SU-DHL-6 (cell line): Measurements from ENCODE around the gene NSD1.

Experiments used
- H2AFZ ChIP-seq: fragments of 200-600 bp; sonication (generic); 2 replicates; pipeline ENCODE4 v1.6.1; 2014; ENCODE audit warnings: low read depth, mild to moderate bottlenecking, moderate library complexity, mixed read lengths, antibody characterized with exemption, low read length; ENCODE audit not compliant: severe bottlenecking
- H3F3A ChIP-seq: fragments of 200-600 bp; shearing (Covaris generic); 2 replicates; pipeline ENCODE4 v1.6.0; 2016; ENCODE audit warnings: antibody characterized with exemption, mild to moderate bottlenecking; ENCODE audit not compliant: insufficient read depth
- H3K27ac ChIP-seq: fragments of 200-600 bp; sonication (generic); 2 replicates; pipeline ENCODE4 v1.5.1; 2016; ENCODE audit warnings: low read depth, mild to moderate bottlenecking, low read length, moderate library complexity, mixed read lengths
- H3K27me3 ChIP-seq: fragments of 200-600 bp; sonication (generic), shearing (Covaris generic); 2 replicates; pipeline ENCODE4 v1.6.0; 2014; ENCODE audit warnings: mild to moderate bottlenecking, low read length
- H3K36me3 ChIP-seq: fragments of 200-600 bp; sonication (generic); 2 replicates; pipeline ENCODE4 v1.6.1; 2014; ENCODE audit warnings: mild to moderate bottlenecking, low read length, mixed read lengths
- H3K4me2 ChIP-seq: fragments of 300-600, 200-600 bp; shearing (Covaris generic), sonication (generic); 2 replicates; pipeline ENCODE4 v1.6.0; 2014; ENCODE audit warnings: low read length, low read depth, mild to moderate bottlenecking; ENCODE audit not compliant: poor library complexity, severe bottlenecking
- H3K4me3 ChIP-seq: fragments of 200-600 bp; sonication (generic); 2 replicates; pipeline ENCODE4 v1.5.1; 2014; ENCODE audit warnings: antibody characterized with exemption, low read length, mild to moderate bottlenecking, mixed read lengths; ENCODE audit not compliant: insufficient read depth, poor library complexity, severe bottlenecking
- H3K79me2 ChIP-seq: fragments of 200-600 bp; sonication (generic); 2 replicates; pipeline ENCODE4 v1.6.1; 2014; ENCODE audit warnings: mild to moderate bottlenecking, low read length, moderate library complexity; ENCODE audit not compliant: insufficient read depth
- H3K9ac ChIP-seq: fragments of 200-600 bp; sonication (generic); 2 replicates; pipeline ENCODE4 v1.7.0; 2014; ENCODE audit warnings: mild to moderate bottlenecking, low read length
- H3K9me2 ChIP-seq: fragments of 200-600 bp; sonication (generic); replicated peaks from 2 replicates; pipeline ENCODE4 v1.6.1; 2014; ENCODE audit warnings: low read length; ENCODE audit not compliant: insufficient read depth
- H3K9me3 ChIP-seq: fragments of 200-600 bp; sonication (generic); 2 replicates; pipeline ENCODE4 v1.6.1; 2014; ENCODE audit warnings: low read length, mixed read lengths; ENCODE audit not compliant: insufficient read depth
- H4K20me1 ChIP-seq: fragments of 200-600 bp; sonication (generic); 2 replicates; pipeline ENCODE4 v1.6.1; 2014; ENCODE audit warnings: low read depth, mild to moderate bottlenecking, antibody characterized with exemption, low read length, moderate library complexity, mixed read lengths
- CTCF ChIP-seq: fragments of 200-600 bp; sonication (generic); IDR thresholded peaks from one replicate; pipeline ENCODE4 v1.5.1; 2017; ENCODE audit warnings: antibody characterized with exemption, mild to moderate bottlenecking, low read length, moderate library complexity; ENCODE audit not compliant: insufficient read depth, poor library complexity, severe bottlenecking
- EZH2phosphoT487 ChIP-seq: fragments of 200-600 bp; sonication (generic), shearing (Covaris generic); conservative IDR thresholded peaks from 2 replicates; pipeline ENCODE4 v1.6.1; 2018; ENCODE audit warnings: mild to moderate bottlenecking, antibody characterized with exemption, low read length, moderate library complexity, mixed read lengths

Gene NSD1

GRCh38 chr5:177226860-177227259 lies 93.3 kb downstream of the NSD1 start:
- no peak overlapping the region for H3K27ac ChIP-seq
- H3K9me2 ChIP-seq: no peaks in the 10 kb centered on the region
- no peaks in the 10 kb centered on the region for H3K27me3 ChIP-seq
- peaks cover 97% of the 10 kb centered on the region for H3K79me2 ChIP-seq
- TF ChIP-seq EZH2phosphoT487 (no peak), CTCF (no peak)
- H3K9ac ChIP-seq: no peak overlapping the region
- H3F3A ChIP-seq: peaks cover 17% of the 10 kb centered on the region; the same call in 1 of the 2 replicates
- H3K9me3 ChIP-seq: no peaks in the 10 kb centered on the region
- H3K4me2 ChIP-seq: no peak overlapping the region
- H2AFZ ChIP-seq: no peak overlapping the region
- H3K4me3 ChIP-seq: no peak overlapping the region
- peaks cover 17% of the 10 kb centered on the region for H4K20me1 ChIP-seq
- H3K36me3 ChIP-seq: peaks cover 32% of the 10 kb centered on the region

- H3K36me3 ChIP-seq: peaks cover 24% of the 10 kb centered on the region
- no peaks in the 10 kb centered on the region for H3K27me3 ChIP-seq
- no peak overlapping the region for H2AFZ ChIP-seq
- H3K27ac ChIP-seq: no peak overlapping the region
- no peaks in the 10 kb centered on the region for H3K9me3 ChIP-seq
- H3K4me2 ChIP-seq: no peak overlapping the region
- peaks cover 97% of the 10 kb centered on the region for H3K79me2 ChIP-seq
- H4K20me1 ChIP-seq: peaks cover 21% of the 10 kb centered on the region
- TF ChIP-seq CTCF (no peak), EZH2phosphoT487 (no peak)
- H3K9me2 ChIP-seq: no peaks in the 10 kb centered on the region
- H3K9ac ChIP-seq: no peak overlapping the region
- peaks cover 20% of the 10 kb centered on the region; the same call in 1 of the 2 replicates for H3F3A ChIP-seq
- H3K4me3 ChIP-seq: no peak overlapping the region
Observed at GRCh38 chr5:177228751-177229150, 95.2 kb downstream of the NSD1 start.

GRCh38 chr5:177230660-177231059 lies 97.1 kb downstream of the NSD1 start:
- no peaks in the 10 kb centered on the region for H3K9me3 ChIP-seq
- H3K9me2 ChIP-seq: no peaks in the 10 kb centered on the region
- peaks cover 24% of the 10 kb centered on the region for H3K36me3 ChIP-seq
- peaks cover 96% of the 10 kb centered on the region for H3K79me2 ChIP-seq
- H3K4me3 ChIP-seq: no peak overlapping the region
- H4K20me1 ChIP-seq: peaks cover 10% of the 10 kb centered on the region
- TF ChIP-seq EZH2phosphoT487 (no peak), CTCF (no peak)
- no peaks in the 10 kb centered on the region for H3K27me3 ChIP-seq
- no peak overlapping the region for H3K9ac ChIP-seq
- H3K27ac ChIP-seq: no peak overlapping the region
- no peak overlapping the region for H2AFZ ChIP-seq
- H3F3A ChIP-seq: peaks cover 16% of the 10 kb centered on the region; the same call in 1 of the 2 replicates
- no peak overlapping the region for H3K4me2 ChIP-seq
